Dedifferentiated amniotic fluid mesenchymal stem cell (primary cell): ENCODE data around the gene RFFL.
"Not testable (repeated sequence)": the region's sequence is repeated elsewhere in the genome, so short reads cannot be mapped to it uniquely, and the experiment has no call there.

Experiments used
- DNase-seq: peaks from one replicate; pipeline ENCODE4 v3.0.0-alpha.2; 2016; ENCODE audit errors: extremely low spot score

Gene RFFL

GRCh38 chr17:35063514-35064223 lies at the start of gene RFFL:
Gene RFFL, minus strand, starts transcription at chr17:35063707. Its CDS starts 37,154 bp downstream, at chr17:35026553.
- peak; percentile 99 for DNase-seq

- not testable (repeated sequence) for DNase-seq
Observed at GRCh38 chr17:35110791-35111190, 47.3 kb upstream of the RFFL start.

GRCh38 chr17:35104844-35105450 lies 41.4 kb upstream of the RFFL start:
- no peak for DNase-seq

GRCh38 chr17:35103271-35103670 lies 39.8 kb upstream of the RFFL start:
- no peak for DNase-seq

GRCh38 chr17:35101725-35102124 lies 38.2 kb upstream of the RFFL start:
- DNase-seq, result no peak

GRCh38 chr17:35101036-35101435 lies 37.5 kb upstream of the RFFL start:
- DNase-seq, result no peak

GRCh38 chr17:35099908-35100307 lies 36.4 kb upstream of the RFFL start:
- DNase-seq, result no peak

GRCh38 chr17:35097776-35098175 lies 34.3 kb upstream of the RFFL start:
- DNase-seq, result no peak

GRCh38 chr17:35095741-35096140 lies 32.2 kb upstream of the RFFL start:
- DNase-seq, result no peak

- peak; percentile 49 for DNase-seq
Observed at GRCh38 chr17:35094902-35095301, 31.4 kb upstream of the RFFL start.

GRCh38 chr17:35090707-35091106 lies 27.2 kb upstream of the RFFL start:
- DNase-seq, result not testable (repeated sequence)

GRCh38 chr17:35089586-35090296 lies 26.2 kb upstream of the RFFL start:
- no peak for DNase-seq

GRCh38 chr17:35088881-35089585 lies 25.5 kb upstream of the RFFL start:
- peak; percentile 80 for DNase-seq

GRCh38 chr17:35088356-35088880 lies 24.9 kb upstream of the RFFL start:
- DNase-seq, result peak; percentile 44

GRCh38 chr17:35087731-35088355 lies 24.3 kb upstream of the RFFL start:
- no peak for DNase-seq

- DNase-seq, result no peak
Observed at GRCh38 chr17:35086931-35087573, 23.5 kb upstream of the RFFL start.

- no peak for DNase-seq
Observed at GRCh38 chr17:35086164-35086563, 22.7 kb upstream of the RFFL start.

- no peak for DNase-seq
Observed at GRCh38 chr17:35084987-35085386, 21.5 kb upstream of the RFFL start.

- no peak for DNase-seq
Observed at GRCh38 chr17:35083071-35083470, 19.6 kb upstream of the RFFL start.

- DNase-seq, result peak; percentile 75
Observed at GRCh38 chr17:35082073-35082657, 18.7 kb upstream of the RFFL start.

- DNase-seq, result no peak
Observed at GRCh38 chr17:35081638-35082037, 18.1 kb upstream of the RFFL start.
